GM23248 (cell line): ENCODE measurements around the gene RASA3. TPM values are rescaled to one million over a fixed set of nuclear protein-coding genes. Genes with fewer than 3 reads are reported as not detected.
"Not testable (repeated sequence)": the region's sequence is repeated elsewhere in the genome, so short reads cannot be mapped to it uniquely, and the experiment has no call there.

ENCODE experiments used
- DNase-seq: peaks from one replicate; pipeline ENCODE4 v3.0.0-alpha.2; 2015
- H2AFZ ChIP-seq: fragments of 200-600 bp; sonication (generic); 2 replicates; pipeline ENCODE4 v1.6.1; 2016; ENCODE audit warnings: antibody characterized with exemption
- H3F3A ChIP-seq: fragments of 200-600 bp; sonication (generic); 2 replicates; pipeline ENCODE4 v1.6.1; 2016; ENCODE audit warnings: mild to moderate bottlenecking, antibody characterized with exemption, mixed run types; ENCODE audit not compliant: insufficient read depth
- H3K27ac ChIP-seq: fragments of 200-600 bp; sonication (generic); 2 replicates; pipeline ENCODE4 v1.5.1; 2016; ENCODE audit warnings: mild to moderate bottlenecking
- H3K27me3 ChIP-seq: fragments of 200-600 bp; sonication (generic); replicated peaks from 2 replicates; pipeline ENCODE4 v1.6.1; 2016; ENCODE audit warnings: mild to moderate bottlenecking; ENCODE audit not compliant: insufficient read depth
- H3K36me3 ChIP-seq: fragments of 200-600 bp; sonication (generic); 2 replicates; pipeline ENCODE4 v1.6.1; 2016; ENCODE audit warnings: low read depth, mild to moderate bottlenecking
- H3K4me1 ChIP-seq: fragments of 200-600 bp; sonication (generic); 2 replicates; pipeline ENCODE4 v1.6.1; 2016; ENCODE audit warnings: mild to moderate bottlenecking; ENCODE audit not compliant: insufficient read depth
- H3K4me2 ChIP-seq: fragments of 200-600 bp; sonication (generic); one replicate; pipeline ENCODE4 v1.6.1; 2016; ENCODE audit warnings: mild to moderate bottlenecking; ENCODE audit not compliant: unreplicated experiment
- H3K4me3 ChIP-seq: fragments of 200-600 bp; sonication (generic); 2 replicates; pipeline ENCODE4 v1.5.1; 2016; ENCODE audit warnings: mild to moderate bottlenecking
- H3K79me2 ChIP-seq: fragments of 200-600 bp; sonication (generic); 2 replicates; pipeline ENCODE4 v1.6.1; 2016; ENCODE audit warnings: mild to moderate bottlenecking; ENCODE audit not compliant: insufficient read depth
- H3K9ac ChIP-seq: fragments of 200-600 bp; sonication (generic); 2 replicates; pipeline ENCODE4 v1.6.1; 2016; ENCODE audit warnings: mild to moderate bottlenecking
- H3K9me2 ChIP-seq: fragments of 200-600 bp; sonication (generic); 2 replicates; pipeline ENCODE4 v1.6.1; 2016; ENCODE audit warnings: mixed run types, mild to moderate bottlenecking, moderate library complexity; ENCODE audit not compliant: insufficient read depth
- H3K9me3 ChIP-seq: fragments of 200-600 bp; sonication (generic); one replicate; pipeline ENCODE4 v1.6.1; 2017; ENCODE audit warnings: low read depth
- H4K20me1 ChIP-seq: fragments of 200-600 bp; sonication (generic); 2 replicates; pipeline ENCODE4 v1.6.0; 2016; ENCODE audit not compliant: insufficient read depth
- EZH2 ChIP-seq: fragments of 200-600 bp; sonication (generic); IDR thresholded peaks from 2 replicates; pipeline ENCODE4 v1.6.1; 2018; ENCODE audit warnings: antibody characterized with exemption, mild to moderate bottlenecking; ENCODE audit not compliant: insufficient read depth, poor library complexity, severe bottlenecking
- EZH2phosphoT487 ChIP-seq: fragments of 200-600 bp; sonication (generic); IDR thresholded peaks from 2 replicates; pipeline ENCODE4 v1.6.1; 2018; ENCODE audit warnings: antibody characterized with exemption, moderate library complexity, mild to moderate bottlenecking, low read depth; ENCODE audit not compliant: insufficient read depth
- WGBS, 2 experiments: methylation state at CpG; one replicate each; pipeline ENCODE4 v1.1.6; 2015 to 2017; ENCODE audit warnings: low lambda C conversion rate in 2 of 2, low coverage in 1 of 2; ENCODE audit errors: missing lambda C conversion rate in 2 of 2; 5-methylcytosine and 5-hydroxymethylcytosine counted together
- in situ Hi-C: fragments of 300-500 bp; cut with MboI; formaldehyde crosslinking; loops from 2 replicates; pipeline ENCODE4 v1.15.0; 2020
- polyA plus RNA-seq: library from polyadenylated mRNA; unstranded; fragments of >200 nt; fragmentation: Nextera tagmentation; extraction: Ambion mirVana; gene quantifications from 2 replicates; pipeline ENCODE4 v1.2.1, GENCODE V29; 2016
- total RNA-seq: library from RNA; depleted of rRNA; stranded (reverse); fragments of >200 nt; shearing (Covaris generic); gene quantifications from 2 replicates; pipeline ENCODE4 v1.2.3, GENCODE V29; 2014

RASA3 gene
- total and polyA plus RNA-seq, 2 experiments from 2014 or later, result 34.3 to 36.7 TPM

DNA sequence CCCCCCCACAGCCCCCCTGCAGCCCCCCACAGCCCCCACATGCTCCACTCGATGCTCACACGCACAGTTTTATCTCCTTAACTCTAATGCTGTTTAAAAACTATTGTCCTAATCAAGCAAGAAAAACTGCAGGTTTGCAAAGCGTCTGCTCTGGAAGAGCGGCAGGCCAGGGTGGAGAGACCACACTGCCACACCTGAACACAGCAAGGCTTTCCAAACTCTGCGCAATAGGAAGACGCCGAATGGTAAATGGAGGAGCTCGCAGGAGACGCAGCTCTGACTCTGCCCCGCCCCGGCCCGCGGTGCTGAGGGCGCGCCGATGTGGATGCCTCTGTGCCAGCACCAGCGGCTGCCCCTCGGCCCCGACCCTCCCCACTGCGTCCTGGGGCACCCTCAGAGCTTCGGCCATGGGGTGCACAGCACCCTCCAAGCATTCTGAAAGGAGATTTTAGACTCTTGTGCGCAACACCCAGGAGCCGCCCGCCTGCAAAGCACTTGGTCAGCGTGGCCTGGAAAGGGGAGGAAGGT is 32.4 kb downstream of the RASA3 start:
- peaks cover 88% of the 10 kb centered on the region for H3K79me2 ChIP-seq
- WGBS, 2 experiments, result 70 to 71% methylated on average over 18 to 25 of the region's 25 CpGs

GRCh38 chr13:114099191-114099590 is 33.2 kb downstream of the RASA3 start:
- TF ChIP-seq EZH2, result no peak
- no peak for TF ChIP-seq EZH2phosphoT487
- in situ Hi-C loops, result no loop called here
- Histone ChIP-seq H3K27me3 (no peaks in the 10 kb centered on the region), H3K9me2 (no peaks in the 10 kb centered on the region), H3K4me3 (no peak overlapping the region), H3K4me1 (peaks cover 12% of the 10 kb centered on the region), H3K79me2 (peaks cover 88% of the 10 kb centered on the region), H3K36me3 (no peaks in the 10 kb centered on the region), H3K4me2 (no peak overlapping the region), H3K9me3 (no peaks in the 10 kb centered on the region), H3K27ac (peak overlapping the region; percentile 23), H3K9ac (peak overlapping the region; percentile 43), H3F3A (peaks cover 2% of the 10 kb centered on the region), H2AFZ (no peak overlapping the region), H4K20me1 (peaks cover 2% of the 10 kb centered on the region; the same call in 1 of the 2 replicates)
- 6 to 10% methylated on average over 12 to 15 of the region's 15 CpGs for WGBS, 2 experiments
- peak; percentile 94 for DNase-seq

More for the DNA sequence above, 32.4 kb downstream of the RASA3 start:
- H3K4me2 ChIP-seq, result no peak overlapping the region
- no peak overlapping the region for H2AFZ ChIP-seq
- no peaks in the 10 kb centered on the region for H3K9me2 ChIP-seq
- no peak overlapping the region for H3K27ac ChIP-seq
- peaks cover 12% of the 10 kb centered on the region for H3K4me1 ChIP-seq
- in situ Hi-C loops, result no loop called here
- H3K9ac ChIP-seq, result no peak overlapping the region
- no peak overlapping the region for H3K4me3 ChIP-seq
- no peaks in the 10 kb centered on the region for H3K36me3 ChIP-seq
- no peaks in the 10 kb centered on the region; the same call in 1 of the 2 replicates for H3F3A ChIP-seq
- DNase-seq, result peak; percentile 69
- no peaks in the 10 kb centered on the region for H3K9me3 ChIP-seq
- H4K20me1 ChIP-seq, result no peaks in the 10 kb centered on the region
- no peak for TF ChIP-seq EZH2phosphoT487
- TF ChIP-seq EZH2, result no peak
- no peaks in the 10 kb centered on the region for H3K27me3 ChIP-seq

DNA sequence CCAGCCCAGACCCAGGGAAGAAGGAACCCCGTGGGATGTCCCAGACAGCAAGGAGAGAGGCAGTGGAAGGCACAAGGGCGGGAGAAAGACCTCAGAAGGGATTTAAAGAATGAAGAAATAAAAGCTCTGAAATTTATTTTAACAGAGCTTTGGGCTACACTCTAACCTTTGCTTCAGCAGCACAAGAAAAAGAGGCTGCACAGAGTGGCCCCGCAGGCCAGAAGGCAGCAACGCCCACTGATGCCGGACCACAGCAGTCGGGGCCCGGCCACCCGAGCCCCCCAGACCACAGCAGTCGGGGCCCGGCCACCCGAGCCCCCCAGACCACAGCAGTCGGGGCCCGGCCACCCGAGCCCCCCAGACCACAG is 33.8 kb downstream of the RASA3 start:
- H3K4me3 ChIP-seq, H4K20me1 ChIP-seq, H3K9me2 ChIP-seq, H2AFZ ChIP-seq, H3F3A ChIP-seq, H3K36me3 ChIP-seq, H3K27me3 ChIP-seq, H3K9me3 ChIP-seq, H3K4me2 ChIP-seq, in situ Hi-C loops, DNase-seq: not testable (repeated sequence)
- peaks cover 92% of the 10 kb centered on the region for H3K79me2 ChIP-seq
- 73 to 100% methylated on average over 2 to 10 of the region's 14 CpGs for WGBS, 2 experiments
- peaks cover 12% of the 10 kb centered on the region for H3K4me1 ChIP-seq
- H3K27ac ChIP-seq, result peak overlapping the region; percentile 23
- H3K9ac ChIP-seq, result peak overlapping the region; percentile 43

DNA sequence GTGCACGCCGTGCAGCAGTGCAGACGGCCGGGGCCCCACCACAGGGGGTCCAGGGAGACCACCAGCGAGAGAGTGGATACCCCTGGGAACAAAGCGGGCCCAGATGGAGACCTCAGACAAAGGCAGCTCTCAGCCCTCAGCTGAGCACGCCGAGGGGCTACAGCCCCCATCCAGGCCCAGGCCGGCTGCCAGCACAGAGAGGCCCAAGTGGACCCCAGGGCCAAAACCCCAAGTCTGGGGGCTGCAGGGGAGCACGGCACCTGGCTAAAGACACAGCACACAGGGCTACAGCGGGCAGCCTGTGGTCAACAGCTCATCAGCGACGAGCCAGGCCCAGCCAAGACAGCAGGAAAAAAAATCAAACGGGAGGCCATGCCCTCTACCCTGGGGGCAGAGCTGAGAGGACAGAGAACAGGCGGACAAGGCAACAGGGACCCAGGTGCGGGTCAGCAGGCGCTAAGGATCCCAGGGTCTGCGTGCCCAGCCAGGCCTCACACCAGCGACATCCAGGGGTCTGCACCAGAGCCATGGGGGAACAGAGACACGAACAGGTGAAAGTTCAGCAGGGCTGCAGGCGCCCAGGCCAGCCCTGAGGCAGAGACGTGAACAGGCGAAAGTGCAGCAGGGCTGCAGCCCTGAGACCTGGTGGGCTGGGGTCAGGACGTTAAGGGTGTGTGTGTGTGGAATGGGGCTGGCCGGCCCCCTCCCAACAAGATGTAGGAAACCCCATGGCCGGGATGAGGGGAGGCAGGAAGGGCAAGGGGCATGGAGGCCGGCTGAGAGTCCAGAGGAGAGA is 34.3 kb downstream of the RASA3 start:
- Histone ChIP-seq H3K9me2 (no peaks in the 10 kb centered on the region), H3K9ac (peak overlapping the region; percentile 43; the same call in 1 of the 2 replicates), H3K36me3 (no peaks in the 10 kb centered on the region), H3K27me3 (no peaks in the 10 kb centered on the region), H3K27ac (peak overlapping the region; percentile 23), H3K4me2 (no peak overlapping the region), H4K20me1 (peaks cover 10% of the 10 kb centered on the region; the same call in 1 of the 2 replicates), H2AFZ (no peak overlapping the region), H3K9me3 (no peaks in the 10 kb centered on the region), H3K79me2 (peaks cover 95% of the 10 kb centered on the region), H3K4me3 (no peak overlapping the region), H3K4me1 (peaks cover 12% of the 10 kb centered on the region), H3F3A (peaks cover 5% of the 10 kb centered on the region)
- in situ Hi-C loops, result no loop called here
- DNase-seq, result no peak
- WGBS, 2 experiments, result 91 to 94% methylated on average over 26 to 27 of the region's 27 CpGs
- no peak for TF ChIP-seq EZH2phosphoT487
- TF ChIP-seq EZH2, result no peak
